Sigmoid colon (tissue), 4 donors: Measurements from ENCODE around the gene HNRNPA0.

Source experiments
- POLR2A ChIP-seq, 2 donors: fragments of 450-650 bp; IDR thresholded peaks; one replicate each; pipeline ENCODE4 v1.6.1; 2016; ENCODE audit warnings: antibody characterized with exemption in 2 of 2, mild to moderate bottlenecking in 2 of 2, moderate library complexity in 2 of 2
- POLR2AphosphoS5 ChIP-seq, 4 donors: sonication (generic); formaldehyde crosslinking; IDR thresholded peaks; one replicate each; pipeline ENCODE4 v1.6.1; 2017; ENCODE audit warnings: antibody characterized with exemption in 4 of 4
- TF ChIP-seq, protein P1 (sequence below), 4 experiments: fragments of 450-650 bp in 3 of 4; fragments of 200-600 bp in 1 of 4; IDR thresholded peaks; one replicate each; pipeline ENCODE4 v1.5.1; 2016 to 2019; ENCODE audit warnings: antibody characterized with exemption in 4 of 4, mild to moderate bottlenecking in 3 of 4, moderate library complexity in 2 of 4

DNA sequence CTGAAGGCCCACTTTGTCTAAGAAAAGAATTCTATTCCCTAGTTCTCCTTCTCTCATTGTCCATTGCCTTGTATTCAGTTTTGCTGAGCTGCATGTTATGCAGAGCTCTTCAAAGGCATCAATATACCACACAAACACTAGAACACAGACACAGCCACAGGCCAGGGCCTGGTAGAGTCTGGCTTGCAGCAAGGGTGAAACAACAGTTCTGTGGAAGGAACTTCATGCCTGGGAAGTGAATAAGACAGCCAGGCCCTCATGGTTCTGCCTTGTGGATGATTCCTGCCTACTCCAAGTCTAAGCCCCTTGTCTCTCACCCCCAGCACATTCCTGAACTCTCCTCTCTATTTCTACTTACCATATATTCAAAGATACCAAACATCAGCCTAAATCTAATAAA lies 49.1 kb downstream of the HNRNPA0 start:
- TF ChIP-seq, protein P1, sequence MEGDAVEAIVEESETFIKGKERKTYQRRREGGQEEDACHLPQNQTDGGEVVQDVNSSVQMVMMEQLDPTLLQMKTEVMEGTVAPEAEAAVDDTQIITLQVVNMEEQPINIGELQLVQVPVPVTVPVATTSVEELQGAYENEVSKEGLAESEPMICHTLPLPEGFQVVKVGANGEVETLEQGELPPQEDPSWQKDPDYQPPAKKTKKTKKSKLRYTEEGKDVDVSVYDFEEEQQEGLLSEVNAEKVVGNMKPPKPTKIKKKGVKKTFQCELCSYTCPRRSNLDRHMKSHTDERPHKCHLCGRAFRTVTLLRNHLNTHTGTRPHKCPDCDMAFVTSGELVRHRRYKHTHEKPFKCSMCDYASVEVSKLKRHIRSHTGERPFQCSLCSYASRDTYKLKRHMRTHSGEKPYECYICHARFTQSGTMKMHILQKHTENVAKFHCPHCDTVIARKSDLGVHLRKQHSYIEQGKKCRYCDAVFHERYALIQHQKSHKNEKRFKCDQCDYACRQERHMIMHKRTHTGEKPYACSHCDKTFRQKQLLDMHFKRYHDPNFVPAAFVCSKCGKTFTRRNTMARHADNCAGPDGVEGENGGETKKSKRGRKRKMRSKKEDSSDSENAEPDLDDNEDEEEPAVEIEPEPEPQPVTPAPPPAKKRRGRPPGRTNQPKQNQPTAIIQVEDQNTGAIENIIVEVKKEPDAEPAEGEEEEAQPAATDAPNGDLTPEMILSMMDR (IDR thresholded peaks at IDR 0.05), result no peak
- TF ChIP-seq POLR2AphosphoS5 (IDR thresholded peaks at IDR 0.05) (no peak), POLR2A (IDR thresholded peaks at IDR 0.05) (no peak)
